HG03354 (cell line): ENCODE results near the gene CORIN.

Experiments
- ATAC-seq: cut with Tn5 transposase; IDR thresholded peaks from one replicate; pipeline ENCODE4 v1.9.1; 2021; ENCODE audit warnings: mild to moderate bottlenecking; ENCODE audit not compliant: unreplicated experiment, poor library complexity, severe bottlenecking

Gene CORIN

GRCh38 chr4:47835494-47835893, 2.4 kb downstream of the CORIN start:
- no peak for ATAC-seq

GRCh38 chr4:47831026-47831679, 6.7 kb downstream of the CORIN start:
- ATAC-seq, result no peak

GRCh38 chr4:47830265-47831025, 7.4 kb downstream of the CORIN start:
- no peak for ATAC-seq

GRCh38 chr4:47829438-47829837, 8.4 kb downstream of the CORIN start:
- no peak for ATAC-seq

- ATAC-seq, result no peak
Measured at GRCh38 chr4:47827343-47828047, 10.4 kb downstream of the CORIN start.

GRCh38 chr4:47824840-47825239, 13.0 kb downstream of the CORIN start:
- no peak for ATAC-seq

GRCh38 chr4:47819178-47819577, 18.7 kb downstream of the CORIN start:
- ATAC-seq, result no peak

GRCh38 chr4:47817275-47817674, 20.6 kb downstream of the CORIN start:
- no peak for ATAC-seq

- ATAC-seq, result no peak
Measured at GRCh38 chr4:47816748-47817147, 21.1 kb downstream of the CORIN start.

GRCh38 chr4:47814618-47815295, 23.1 kb downstream of the CORIN start:
- no peak for ATAC-seq

GRCh38 chr4:47809654-47810203, 28.1 kb downstream of the CORIN start:
- ATAC-seq, result no peak

GRCh38 chr4:47804598-47804997, 33.3 kb downstream of the CORIN start:
- no peak for ATAC-seq

GRCh38 chr4:47801481-47802002, 36.3 kb downstream of the CORIN start:
- no peak for ATAC-seq

- no peak for ATAC-seq
Measured at GRCh38 chr4:47798165-47798564, 39.7 kb downstream of the CORIN start.

GRCh38 chr4:47791965-47792364, 45.9 kb downstream of the CORIN start:
- ATAC-seq, result no peak

- ATAC-seq, result no peak
Measured at GRCh38 chr4:47790105-47790504, 47.8 kb downstream of the CORIN start.

GRCh38 chr4:47788126-47788525, 49.7 kb downstream of the CORIN start:
- ATAC-seq, result no peak

- peak; percentile 80 for ATAC-seq
Measured at GRCh38 chr4:47786958-47787370, 50.9 kb downstream of the CORIN start.

GRCh38 chr4:47785153-47785552, 52.7 kb downstream of the CORIN start:
- ATAC-seq, result no peak

- ATAC-seq, result no peak
Measured at GRCh38 chr4:47784222-47784621, 53.6 kb downstream of the CORIN start.
